CD14-positive monocyte (primary cell): ENCODE data around the gene GTF3C5. TPM values are rescaled to one million over a fixed set of nuclear protein-coding genes. Genes with fewer than 3 reads are reported as not detected.
"Not testable (repeated sequence)": the region's sequence is repeated elsewhere in the genome, so short reads cannot be mapped to it uniquely, and the experiment has no call there.

ENCODE experiments used
- DNase-seq, 3 donors: peaks; one replicate each; pipeline ENCODE4 v3.0.0-alpha.2; 2011 to 2022
- H2AFZ ChIP-seq: 2 replicates; pipeline ENCODE4 v1.6.0; 2012; ENCODE audit warnings: mild to moderate bottlenecking, low read depth, low read length, inconsistent platforms; ENCODE audit not compliant: insufficient read depth, poor library complexity, severe bottlenecking
- H3K27ac ChIP-seq, 2 donors: 1 replicate in 1 of 2; 2 replicates in 1 of 2; pipeline ENCODE4 v1.5.1; 2012 to 2013; ENCODE audit warnings: low read length in 2 of 2, control low read depth in 1 of 2, inconsistent platforms in 1 of 2, low read depth in 1 of 2, mild to moderate bottlenecking in 1 of 2
- H3K27me3 ChIP-seq, 2 donors: one replicate each; pipeline versions ENCODE4 v1.6.0 to v1.6.1; 2011 to 2013; ENCODE audit warnings: low read length in 2 of 2; ENCODE audit not compliant: control insufficient read depth in 2 of 2, insufficient read depth in 2 of 2
- H3K36me3 ChIP-seq, 2 donors: replicated peaks in 1 of 2; 1 replicate in 1 of 2; 2 replicates in 1 of 2; pipeline versions ENCODE4 v1.5.1 to v1.6.1; 2012 to 2013; ENCODE audit warnings: low read length in 2 of 2, control low read depth in 1 of 2, inconsistent platforms in 1 of 2, mild to moderate bottlenecking in 1 of 2; ENCODE audit not compliant: insufficient read depth in 2 of 2, control insufficient read depth in 1 of 2
- H3K4me1 ChIP-seq, 2 donors: 1 replicate in 1 of 2; 2 replicates in 1 of 2; pipeline versions ENCODE4 v1.5.1 to v1.6.1; 2012 to 2013; ENCODE audit warnings: low read length in 2 of 2, control low read depth in 1 of 2, inconsistent platforms in 1 of 2, mild to moderate bottlenecking in 1 of 2, moderate library complexity in 1 of 2; ENCODE audit not compliant: insufficient read depth in 2 of 2, control insufficient read depth in 1 of 2
- H3K4me2 ChIP-seq: replicated peaks from 2 replicates; pipeline ENCODE3; 2012; ENCODE audit warnings: low read length, moderate library complexity, mild to moderate bottlenecking; ENCODE audit not compliant: poor library complexity, severe bottlenecking; ENCODE audit errors: extremely low read depth
- H3K4me3 ChIP-seq, 3 experiments: fragments of 200-600 bp in 1 of 3; sonication (generic) in 1 of 3; replicated peaks in 1 of 3; 1 replicate in 2 of 3; 2 replicates in 1 of 3; pipeline ENCODE4 v1.5.1; 2011 to 2013; ENCODE audit warnings: low read length in 3 of 3, mild to moderate bottlenecking in 3 of 3, control low read depth in 2 of 3, low read depth in 2 of 3, inconsistent platforms in 1 of 3, moderate library complexity in 1 of 3
- H3K79me2 ChIP-seq: 2 replicates; pipeline ENCODE4 v1.6.0; 2012; ENCODE audit warnings: mild to moderate bottlenecking, control low read depth, inconsistent platforms, low read length, moderate library complexity; ENCODE audit not compliant: insufficient read depth
- H3K9ac ChIP-seq: 2 replicates; pipeline ENCODE4 v1.6.0; 2017; ENCODE audit warnings: low read length, mild to moderate bottlenecking; ENCODE audit not compliant: insufficient read depth, poor library complexity, severe bottlenecking
- H3K9me3 ChIP-seq, 2 donors: replicated peaks in 1 of 2; 1 replicate in 1 of 2; 2 replicates in 1 of 2; pipeline versions ENCODE4 v1.5.1 to v1.6.1; 2012 to 2013; ENCODE audit warnings: low read length in 2 of 2, control low read depth in 1 of 2; ENCODE audit not compliant: control insufficient read depth in 1 of 2, insufficient read depth in 1 of 2
- H4K20me1 ChIP-seq: 2 replicates; pipeline ENCODE4 v1.6.0; 2012; ENCODE audit warnings: mild to moderate bottlenecking, low read length, control low read depth, moderate library complexity; ENCODE audit not compliant: insufficient read depth
- H3K27ac Mint-ChIP-seq, 7 donors: one replicate each; pipeline ENCODE4 v1.8.0; 2020; ENCODE audit warnings: mild to moderate bottlenecking in 7 of 7, mixed read lengths in 7 of 7, moderate library complexity in 6 of 7, inconsistent platforms in 2 of 7
- H3K27me3 Mint-ChIP-seq, 3 donors: one replicate each; pipeline ENCODE4 v1.8.0; 2021 to 2022; ENCODE audit warnings: low read depth in 3 of 3, mild to moderate bottlenecking in 3 of 3, mixed read lengths in 3 of 3, moderate library complexity in 3 of 3, inconsistent platforms in 1 of 3
- H3K36me3 Mint-ChIP-seq, 2 donors: one replicate each; pipeline ENCODE4 v1.8.0; 2020; ENCODE audit warnings: mixed read lengths in 2 of 2, inconsistent platforms in 1 of 2, mild to moderate bottlenecking in 1 of 2
- H3K4me1 Mint-ChIP-seq: one replicate; pipeline ENCODE4 v1.8.0; 2020; ENCODE audit warnings: mild to moderate bottlenecking, mixed read lengths
- H3K4me3 Mint-ChIP-seq, 2 donors: one replicate each; pipeline ENCODE4 v1.8.0; 2020; ENCODE audit warnings: mild to moderate bottlenecking in 2 of 2, mixed read lengths in 2 of 2, moderate library complexity in 1 of 2
- H3K9me3 Mint-ChIP-seq, 7 donors: one replicate each; pipeline ENCODE4 v1.8.0; 2020 to 2022; ENCODE audit warnings: mixed read lengths in 7 of 7, mild to moderate bottlenecking in 6 of 7, moderate library complexity in 6 of 7, inconsistent platforms in 2 of 7
- WGBS: methylation state at CpG from one replicate; pipeline ENCODE4 v1.1.5; 2013; ENCODE audit warnings: missing lambda C conversion rate; ENCODE audit not compliant: insufficient coverage; 5-methylcytosine and 5-hydroxymethylcytosine counted together
- intact Hi-C, 2 donors: fragments of 100-400 bp; cut with micrococcal nuclease; formaldehyde crosslinking; loops; one replicate each; pipeline versions ENCODE4 v1.15.0 to v1.15.1; 2023
- polyA plus RNA-seq, 3 donors: library from polyadenylated mRNA; depleted of rRNA in 1 of 3; unstranded in 2 of 3; stranded (reverse) in 1 of 3; fragments of 300-500 nt in 2 of 3; fragments of >200 nt in 1 of 3; fragmentation: Illumina TruSeq in 2 of 3; gene quantifications; 1 replicate in 2 of 3; 2 replicates in 1 of 3; pipeline ENCODE4 v1.2.3, GENCODE V29; 2012 to 2021

GTF3C5 gene
- polyA plus RNA-seq, 3 donors, result 21.3 to 75.6 (median 24.4) TPM

GRCh38 chr9:133081957-133082644, 51.3 kb downstream of the GTF3C5 start:
- H3K36me3 Mint-ChIP-seq, H3K79me2 ChIP-seq, H3K27me3 Mint-ChIP-seq, H3K9me3 Mint-ChIP-seq, H3K4me1 Mint-ChIP-seq, H3K4me3 Mint-ChIP-seq, H3K9me3 ChIP-seq, H2AFZ ChIP-seq, intact Hi-C loops, H3K36me3 ChIP-seq, H3K4me1 ChIP-seq, H4K20me1 ChIP-seq, H3K4me3 ChIP-seq, H3K9ac ChIP-seq, H3K27ac ChIP-seq, DNase-seq, H3K4me2 ChIP-seq, H3K27ac Mint-ChIP-seq: not testable (repeated sequence)
- peaks cover 0 to 11% of the 10 kb centered on the region in 2 donors for H3K27me3 ChIP-seq
- 92% methylated on average over 4 of the region's 12 CpGs for WGBS

GRCh38 chr9:133083688-133084087, 52.9 kb downstream of the GTF3C5 start:
- H3K4me3 ChIP-seq, H3K4me1 Mint-ChIP-seq, H3K4me2 ChIP-seq, H3K27ac Mint-ChIP-seq, H3K9me3 ChIP-seq, H3K79me2 ChIP-seq, H3K27me3 Mint-ChIP-seq, DNase-seq, H3K36me3 ChIP-seq, H3K9me3 Mint-ChIP-seq, H3K4me1 ChIP-seq, intact Hi-C loops, H2AFZ ChIP-seq, H4K20me1 ChIP-seq, H3K9ac ChIP-seq, H3K4me3 Mint-ChIP-seq, H3K36me3 Mint-ChIP-seq, H3K27ac ChIP-seq: not testable (repeated sequence)
- WGBS, result no CpG with 5 or more reads among the region's 9 CpGs
- peaks cover 0 to 11% of the 10 kb centered on the region in 2 donors for H3K27me3 ChIP-seq

DNA sequence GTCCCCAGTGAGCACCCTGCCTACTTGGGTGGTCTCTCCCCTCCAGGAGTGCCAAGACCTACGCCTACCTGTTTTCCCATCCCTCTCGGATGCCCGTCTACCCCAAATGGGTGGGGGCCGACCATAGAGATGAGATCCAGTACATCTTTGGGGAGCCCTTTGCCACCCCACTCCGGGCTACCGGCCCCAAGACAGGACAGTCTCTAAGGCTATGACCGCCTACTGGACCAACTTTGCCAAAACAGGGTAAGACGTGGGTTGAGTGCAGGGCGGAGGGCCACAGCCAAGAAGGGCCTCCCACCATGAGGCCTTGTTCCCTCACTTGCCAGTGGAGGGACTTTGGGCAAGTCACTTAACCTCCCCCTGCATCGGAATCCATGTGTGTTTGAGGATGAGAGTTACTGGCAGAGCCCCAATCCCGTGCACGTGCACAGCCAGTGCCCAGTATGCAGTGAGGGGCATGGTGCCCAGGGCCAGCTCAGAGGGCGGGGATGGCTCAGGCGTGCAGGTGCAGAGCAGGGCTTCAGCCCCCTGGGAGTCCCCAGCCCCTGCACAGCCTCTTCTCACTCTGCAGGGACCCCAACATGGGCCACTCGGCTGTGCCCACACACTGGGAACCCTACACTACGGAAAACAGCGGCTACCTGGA, 55.5 kb downstream of the GTF3C5 start:
- H3K4me3 Mint-ChIP-seq, H3K79me2 ChIP-seq, H2AFZ ChIP-seq, H3K9me3 Mint-ChIP-seq, H3K27ac Mint-ChIP-seq, H3K9me3 ChIP-seq, H3K9ac ChIP-seq, H3K4me3 ChIP-seq, intact Hi-C loops, H3K4me1 ChIP-seq, H3K4me1 Mint-ChIP-seq, H3K27me3 ChIP-seq, H3K36me3 Mint-ChIP-seq, H3K4me2 ChIP-seq, H4K20me1 ChIP-seq, DNase-seq, H3K27ac ChIP-seq, H3K36me3 ChIP-seq, H3K27me3 Mint-ChIP-seq: not testable (repeated sequence)
- WGBS, result over 99% methylated on average over 13 of the region's 17 CpGs
